ENCODE data around the gene DUSP8.
"Not testable (repeated sequence)": the region's sequence is repeated elsewhere in the genome, so short reads cannot be mapped to it uniquely, and the experiment has no call there.

Gene DUSP8

GRCh38 chr11:1584661-1585370, 12.7 kb upstream of the DUSP8 start, which contains the start of gene KRTAP5-1:
Gene KRTAP5-1, minus strand, starts transcription at chr11:1585283. Its CDS starts 34 bp downstream, at chr11:1585249.
- DNase-seq = not testable (repeated sequence)

- DNase-seq = not testable (repeated sequence)
These were observed 10.8 kb upstream of the DUSP8 start for GRCh38 chr11:1582909-1583308.

DNA sequence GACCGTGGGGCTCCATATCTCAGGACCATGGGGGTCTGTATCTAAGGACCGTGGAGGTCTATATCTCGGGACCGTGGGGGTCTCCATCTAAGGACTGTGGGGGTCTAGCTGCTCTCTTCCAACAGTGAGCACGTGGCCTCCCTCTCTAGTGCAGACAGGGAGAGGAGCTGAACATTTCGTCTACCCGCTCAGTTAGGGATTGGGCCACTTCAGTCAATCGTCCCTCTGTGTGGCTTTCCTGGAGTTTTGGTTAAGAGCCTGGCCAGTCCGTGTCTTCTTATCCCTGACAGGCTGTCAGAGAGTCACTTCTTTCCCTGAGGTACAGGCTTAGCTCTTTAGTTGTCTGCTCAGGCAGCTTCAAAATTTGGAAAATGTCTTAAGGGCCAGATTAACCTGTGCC, 9.9 kb upstream of the DUSP8 start:
- DNase-seq = no peak

- DNase-seq = no peak
These were observed 4.8 kb upstream of the DUSP8 start for GRCh38 chr11:1576825-1577224.

- DNase-seq = not testable (repeated sequence)
These were observed 3.7 kb upstream of the DUSP8 start for GRCh38 chr11:1575756-1576155.

DNA sequence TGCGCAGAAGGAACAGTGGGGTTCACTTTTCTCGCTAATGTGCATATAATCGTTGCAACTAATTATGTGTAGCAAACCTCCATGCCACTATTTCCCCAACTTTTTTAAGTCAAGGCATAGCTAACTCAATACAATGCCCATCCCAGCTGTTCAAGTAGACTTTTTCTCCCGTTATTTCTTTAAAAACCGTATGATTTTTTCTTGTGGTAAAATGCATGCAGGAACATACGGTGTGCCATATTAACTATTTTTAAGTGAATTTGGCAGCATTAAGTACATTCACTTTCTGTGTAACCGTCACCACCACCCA, 2.8 kb upstream of the DUSP8 start:
- no peak for DNase-seq

DNA sequence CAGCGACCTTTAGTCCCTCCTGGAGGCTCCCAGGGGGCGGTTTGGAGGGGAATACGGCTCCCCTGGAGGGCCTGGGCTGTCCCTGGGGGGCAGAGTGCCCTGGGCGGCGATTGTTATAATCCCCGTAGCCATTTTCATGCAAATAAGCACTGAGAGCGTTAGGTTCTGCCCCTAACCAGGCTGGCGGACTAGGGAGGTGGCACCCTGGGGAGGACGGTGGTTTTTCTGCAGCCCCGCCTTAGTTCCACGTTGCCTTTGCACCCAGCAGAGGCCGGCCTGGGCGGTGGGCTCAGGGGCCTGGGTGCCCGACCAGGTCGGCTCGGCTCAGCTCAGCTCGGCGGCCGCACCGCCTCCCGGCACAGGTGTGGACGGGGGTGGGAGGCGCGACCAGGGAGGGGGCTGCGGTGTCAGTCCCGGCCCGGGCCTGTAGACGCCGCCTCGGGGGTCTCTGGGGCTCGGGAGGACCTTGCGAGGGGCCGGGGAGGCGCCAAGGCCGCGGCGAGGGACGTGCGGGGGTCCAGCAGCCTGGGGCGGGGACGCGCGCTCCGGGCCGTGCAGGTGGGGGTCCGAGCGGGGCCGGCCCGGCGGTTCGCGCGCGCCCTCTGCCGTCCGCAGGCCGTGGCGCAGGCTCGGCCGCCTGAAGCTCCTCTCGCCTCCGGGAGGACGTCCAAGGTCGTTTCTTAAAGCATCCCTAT, 2.3 kb upstream of the DUSP8 start:
- DNase-seq = no peak

DNA sequence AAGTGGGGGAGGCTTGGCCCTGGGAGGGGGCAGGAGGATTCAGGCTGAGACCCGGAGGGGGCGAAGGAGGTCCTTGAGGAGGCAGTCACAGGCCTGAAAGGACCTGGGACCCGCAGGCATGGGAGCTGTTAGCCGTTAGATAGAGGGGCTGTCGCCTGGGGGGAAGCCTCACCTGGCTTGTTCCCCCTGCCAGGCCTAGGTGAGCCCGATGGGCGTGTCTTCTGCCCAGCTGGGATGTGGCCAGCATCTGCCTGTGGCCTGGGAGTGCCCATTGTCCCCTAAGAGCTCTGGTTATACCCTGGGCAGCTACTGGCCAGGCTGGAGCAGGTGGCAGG, 1.8 kb upstream of the DUSP8 start:
- no peak for DNase-seq

DNA sequence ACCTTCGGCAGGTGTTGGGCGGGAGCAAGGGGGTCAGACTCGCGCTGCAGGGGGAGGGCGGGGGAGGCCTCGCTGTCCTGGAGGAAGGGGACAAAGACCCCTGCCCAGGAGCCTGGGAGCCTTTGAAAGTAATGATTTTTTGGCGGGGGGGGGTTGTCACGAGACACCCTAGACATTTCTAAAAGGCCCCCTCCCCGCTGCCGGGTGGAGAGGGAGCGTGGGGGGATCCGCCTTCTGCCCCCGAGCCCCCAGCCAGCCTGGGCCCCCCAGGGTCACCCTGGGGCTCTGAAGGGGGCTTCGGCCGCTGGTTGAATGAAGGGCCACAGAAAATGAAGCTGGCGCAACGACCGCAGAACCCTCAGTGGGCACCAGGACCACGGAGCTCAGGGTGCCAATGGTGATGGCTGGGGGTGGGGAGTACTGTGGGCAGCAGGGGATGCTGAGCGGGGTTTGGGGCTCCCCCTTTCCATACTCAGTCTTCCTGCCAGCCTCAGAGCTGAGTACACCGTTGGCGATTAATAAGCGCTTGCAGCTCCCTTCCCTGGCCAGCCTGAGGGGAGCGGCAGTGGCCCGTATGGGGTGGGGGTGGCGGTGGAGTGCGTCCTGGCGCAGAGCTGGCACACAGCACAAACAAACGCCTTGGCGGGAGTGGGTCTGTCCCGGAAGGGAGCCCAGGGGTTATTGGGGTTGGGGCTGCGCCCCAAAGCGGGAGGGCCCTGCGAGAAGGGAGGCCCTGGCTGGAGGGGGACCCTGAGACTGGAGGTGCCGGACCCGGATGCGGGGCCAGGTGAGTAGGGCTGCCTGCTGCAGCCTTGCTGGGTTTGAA, 1.2 kb upstream of the DUSP8 start:
- DNase-seq = no peak

GRCh38 chr11:1571760-1572196, 293 bp downstream of the DUSP8 start:
- DNase-seq = no peak

GRCh38 chr11:1570896-1571759, 943 bp downstream of the DUSP8 start:
- no peak for DNase-seq

DNA sequence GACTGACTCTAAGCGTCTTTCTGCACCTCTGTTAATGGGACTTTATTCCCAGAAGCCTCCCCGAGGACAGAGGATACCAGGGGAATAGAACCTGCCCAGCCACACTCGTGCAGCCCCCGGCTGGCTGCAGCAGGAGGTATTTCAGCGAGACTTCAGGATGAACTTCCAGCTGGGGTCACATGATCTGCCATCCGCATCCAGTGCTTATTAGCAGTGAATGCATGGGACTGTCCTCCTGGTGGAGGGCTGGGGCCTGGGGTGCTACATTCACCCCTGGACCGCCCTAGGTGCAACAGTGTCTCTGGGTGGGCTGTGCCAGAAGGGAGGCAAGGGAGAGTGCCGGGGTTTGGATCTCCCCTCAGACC, 1.6 kb downstream of the DUSP8 start:
- DNase-seq = no peak

DNA sequence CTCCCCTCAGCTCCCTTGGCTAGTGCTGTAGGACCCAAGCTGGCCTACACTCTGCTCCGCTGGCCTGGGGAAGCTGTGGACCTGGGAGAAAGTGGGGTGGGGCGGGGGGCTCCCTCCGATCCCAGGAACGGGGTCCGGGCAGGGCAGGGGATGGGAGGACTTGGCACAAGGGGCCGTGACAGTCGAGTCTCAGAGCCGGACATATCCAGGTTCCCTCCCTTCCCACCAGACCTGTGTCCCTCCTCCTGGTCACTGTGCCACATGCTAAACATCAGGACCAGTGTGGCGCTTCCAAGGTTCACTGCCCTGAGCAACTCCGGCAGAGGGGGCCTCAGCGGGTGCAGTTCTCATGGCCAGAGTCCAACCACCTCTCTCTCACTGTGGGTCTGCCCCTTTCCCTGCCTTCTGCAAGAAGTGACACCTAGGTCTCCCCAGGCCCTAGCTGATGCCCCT, 2.0 kb downstream of the DUSP8 start:
- no peak for DNase-seq

- no peak for DNase-seq
These were observed 2.8 kb downstream of the DUSP8 start for GRCh38 chr11:1569251-1569780.

DNA sequence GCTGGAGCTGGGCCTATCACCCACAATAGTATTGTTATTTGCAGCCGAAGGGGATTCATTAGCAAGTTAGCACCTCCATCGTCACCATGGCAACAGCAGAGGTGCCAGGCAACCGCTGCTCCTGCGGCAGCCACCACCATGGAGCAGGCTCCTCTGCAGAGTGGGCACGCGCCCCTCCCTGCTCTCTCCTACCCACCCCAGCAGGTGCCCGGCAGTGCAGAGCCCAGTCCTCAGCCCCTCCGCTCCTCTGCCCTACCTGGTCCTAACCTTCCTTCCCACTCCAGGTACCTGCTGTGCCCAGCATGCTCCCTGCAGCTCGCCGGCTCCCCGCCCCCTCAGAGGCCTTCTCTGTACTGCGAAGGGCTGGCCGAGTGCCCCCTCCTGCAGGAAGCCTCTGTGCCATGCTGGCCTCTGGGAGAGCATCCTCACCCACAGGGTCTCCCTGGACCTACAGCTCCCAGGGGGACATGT, 3.6 kb downstream of the DUSP8 start:
- no peak for DNase-seq

- DNase-seq = no peak
These were observed 4.4 kb downstream of the DUSP8 start for GRCh38 chr11:1567721-1568100.

DNA sequence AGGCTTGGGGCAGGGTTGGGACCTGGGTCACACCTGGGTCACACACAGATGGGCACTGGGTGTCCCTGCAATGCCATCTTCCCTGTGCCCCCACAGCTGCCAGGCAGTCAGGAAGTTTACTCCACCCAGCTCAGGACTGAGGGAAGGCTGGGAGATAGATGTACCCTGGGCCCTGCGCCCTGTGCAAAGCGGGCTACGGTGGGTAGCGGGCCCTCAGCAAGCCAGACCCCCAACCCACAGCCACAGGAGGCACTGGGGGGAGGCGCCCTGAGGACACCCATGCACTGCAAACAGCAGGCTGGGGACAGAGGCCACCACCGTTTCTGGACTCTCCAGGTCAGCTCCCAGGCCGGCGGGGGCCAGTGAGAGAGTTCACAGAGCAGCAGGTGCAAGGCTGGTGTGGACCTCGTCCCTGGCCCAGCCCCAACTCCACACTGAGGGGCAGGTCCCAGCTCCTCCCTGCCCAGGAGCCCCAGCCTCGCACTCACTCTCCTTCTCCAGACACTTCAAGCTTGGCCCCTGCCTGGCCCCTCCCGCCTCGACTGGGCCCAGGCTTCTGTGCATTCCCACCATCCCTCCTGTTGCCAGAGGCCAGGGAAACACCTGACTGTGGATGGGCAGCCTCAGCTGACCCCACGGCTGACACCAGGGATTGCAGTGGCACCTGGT, 4.9 kb downstream of the DUSP8 start:
- DNase-seq = no peak

DNA sequence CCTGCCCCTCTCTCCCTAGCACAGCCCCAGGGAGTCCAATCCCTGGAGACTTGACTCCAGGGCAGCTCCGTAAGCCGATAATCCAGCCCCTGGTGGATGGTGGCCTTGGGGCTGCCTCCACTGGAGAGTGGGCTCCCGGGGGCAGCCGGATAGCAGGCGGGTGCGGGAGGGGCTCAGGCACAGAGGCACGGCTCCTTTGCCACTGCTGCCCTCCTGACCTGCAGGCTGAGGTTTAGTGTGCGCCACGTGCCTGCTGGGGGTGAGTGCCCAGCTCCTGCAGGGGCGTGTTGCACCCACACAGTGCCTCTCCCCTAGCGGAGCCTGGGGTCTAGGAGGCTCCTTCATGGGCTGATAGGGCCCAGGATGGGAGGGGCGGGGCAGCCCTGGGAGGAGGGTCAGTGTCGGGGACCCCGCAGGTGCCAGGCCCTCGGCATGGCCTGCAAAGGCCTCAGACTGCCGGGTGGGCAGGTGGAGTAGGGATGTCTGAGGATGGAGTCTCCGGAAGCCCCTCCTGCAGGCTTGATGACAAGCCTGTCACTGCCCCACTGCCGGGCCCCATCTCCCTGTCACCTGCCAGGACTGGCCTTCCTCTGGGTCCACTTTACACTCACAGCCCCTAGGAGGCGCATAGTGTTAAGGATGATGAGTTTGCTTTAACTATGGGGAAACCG, 5.6 kb downstream of the DUSP8 start:
- no peak for DNase-seq

- DNase-seq = no peak
These were observed 6.2 kb downstream of the DUSP8 start for GRCh38 chr11:1565904-1566247.

GRCh38 chr11:1565173-1565903, 6.7 kb downstream of the DUSP8 start:
- DNase-seq = no peak
